ENCODE results near the gene CLMP.
"Not testable (repeated sequence)": the region's sequence is repeated elsewhere in the genome, so short reads cannot be mapped to it uniquely, and the experiment has no call there.

CLMP gene

GRCh38 chr11:123129920-123130319 is 65.1 kb downstream of the CLMP start:
- no peak for DNase-seq

GRCh38 chr11:123125169-123125568 is 69.9 kb downstream of the CLMP start:
- DNase-seq = no peak

GRCh38 chr11:123122852-123123251 is 72.2 kb downstream of the CLMP start:
- no peak for DNase-seq

GRCh38 chr11:123122341-123122740 is 72.7 kb downstream of the CLMP start:
- no peak for DNase-seq

- DNase-seq = no peak
These were observed 78.6 kb downstream of the CLMP start for GRCh38 chr11:123116486-123116885.

GRCh38 chr11:123111465-123111864 is 83.6 kb downstream of the CLMP start:
- no peak for DNase-seq

- no peak for DNase-seq
These were observed 84.7 kb downstream of the CLMP start for GRCh38 chr11:123110397-123110796.

GRCh38 chr11:123107945-123108495 is 87.0 kb downstream of the CLMP start:
- DNase-seq = no peak

- no peak for DNase-seq
These were observed 90.4 kb downstream of the CLMP start for GRCh38 chr11:123104697-123105096.

GRCh38 chr11:123103326-123103980 is 91.6 kb downstream of the CLMP start:
- no peak for DNase-seq

- DNase-seq = no peak
These were observed 94.5 kb downstream of the CLMP start for GRCh38 chr11:123100379-123101085.

GRCh38 chr11:123098990-123099389 is 96.1 kb downstream of the CLMP start:
- DNase-seq = no peak

GRCh38 chr11:123093739-123094138 is 101.3 kb downstream of the CLMP start:
- DNase-seq = no peak

- no peak for DNase-seq
These were observed 103.5 kb downstream of the CLMP start for GRCh38 chr11:123091506-123091905.

GRCh38 chr11:123090168-123090567 is 104.9 kb downstream of the CLMP start:
- DNase-seq = not testable (repeated sequence)

GRCh38 chr11:123088896-123089295 is 106.2 kb downstream of the CLMP start:
- not testable (repeated sequence) for DNase-seq

- not testable (repeated sequence) for DNase-seq
These were observed 107.4 kb downstream of the CLMP start for GRCh38 chr11:123087657-123088056.

GRCh38 chr11:123086305-123086704 is 108.7 kb downstream of the CLMP start:
- no peak for DNase-seq

GRCh38 chr11:123085497-123085896 is 109.6 kb downstream of the CLMP start:
- no peak for DNase-seq

- DNase-seq = no peak
These were observed 110.6 kb downstream of the CLMP start for GRCh38 chr11:123084454-123084853.

GRCh38 chr11:123083623-123084029 is 111.4 kb downstream of the CLMP start:
- peak; percentile 71 for DNase-seq

GRCh38 chr11:123082977-123083376 is 112.1 kb downstream of the CLMP start:
- DNase-seq = no peak

GRCh38 chr11:123080015-123080414 is 115.0 kb downstream of the CLMP start:
- no peak for DNase-seq

- no peak for DNase-seq
These were observed 118.6 kb downstream of the CLMP start for GRCh38 chr11:123076484-123076883.

Measured in stimulated activated naive CD4-positive, alpha-beta T cell treated with Interleukin-2 at 50 U/mL for 16 hours (primary cell).